ENCODE measurements around the gene HPSE2. TPM values are rescaled to one million over a fixed set of nuclear protein-coding genes. Genes with fewer than 3 reads are reported as not detected.

Gene HPSE2
- total and polyA plus RNA-seq, 2 of the 8 experiments (the other 6 are each of a cell fraction or from before 2014, with no cell fraction given), result 0.41 to 0.58 TPM

- TF ChIP-seq CHD7 (IDR thresholded peaks at IDR 0.05; ENCODE audit: insufficient replicate concordance, low read length) (no peak), ASH2L (IDR thresholded peaks at IDR 0.05; ENCODE audit: low read length) (no peak), ZNF274 (IDR thresholded peaks at IDR 0.05; ENCODE audit: borderline replicate concordance, extremely low read depth, low read length) (no peak), BRCA1 (IDR thresholded peaks at IDR 0.05; ENCODE audit: low read depth, low read length) (no peak), MAFK (IDR thresholded peaks at IDR 0.05; ENCODE audit: low read depth, low read length) (no peak), EP300 (IDR thresholded peaks at IDR 0.05; ENCODE audit: borderline replicate concordance in 1 of 2, low read depth in 2 of 2, low read length in 2 of 2) (no peak), RAD21 (IDR thresholded peaks at IDR 0.05 in 1 of 2, conservative IDR thresholded peaks at IDR 0.05 in 1 of 2; ENCODE audit: low read depth in 2 of 2, low read length in 2 of 2) (no peak), TAF7 (optimal IDR thresholded peaks at IDR 0.05; ENCODE audit: borderline replicate concordance, low read depth, low read length) (no peak), TCF12 (IDR thresholded peaks at IDR 0.05; ENCODE audit: low read depth, low read length) (no peak), SP2 (IDR thresholded peaks at IDR 0.05; ENCODE audit: low read length) (no peak), FOSL1 (IDR thresholded peaks at IDR 0.05; ENCODE audit: insufficient read depth, low read depth, low read length) (no peak)
Measured at GRCh38 chr10:98436704-98437103, 798.9 kb downstream of the HPSE2 start (continued).

Measured in H1 (cell line).